IMR-90 (cell line): ENCODE measurements around the gene KIAA0513. TPM values are rescaled to one million over a fixed set of nuclear protein-coding genes. Genes with fewer than 3 reads are reported as not detected.

Source experiments
- ATAC-seq: fragments of 200-7000 bp; cut with Tn5 transposase; 2 replicates; pipeline ENCODE4 v1.9.1; 2020; ENCODE audit warnings: low read depth, mild to moderate bottlenecking, moderate library complexity
- BruUV-seq: library from RNA; stranded (reverse); fragments of 400-500 nt; replicated peaks from 2 replicates; lab custom pipeline; 2021; lab: Mats Ljungman, UMichigan
- CTCF ChIA-PET: fragments of 300-600 bp; formaldehyde crosslinking; extraction: SDS; loops from one replicate; lab custom pipeline; 2021; ENCODE audit warnings: antibody characterized with exemption; lab: Yijun Ruan, JAX
- POLR2A ChIA-PET: fragments of 300-600 bp; sonication (Branson Sonifier 250); formaldehyde crosslinking; loops from one replicate; lab custom pipeline; 2022; ENCODE audit warnings: antibody characterized with exemption; ENCODE audit not compliant: unreplicated experiment; lab: Charles Lee
- DNase-seq: peaks from one replicate; pipeline ENCODE4 v3.0.0; 2013
- H2AFZ ChIP-seq: replicated peaks from 2 replicates; pipeline ENCODE3; 2013; ENCODE audit warnings: low read length, mild to moderate bottlenecking; ENCODE audit not compliant: poor library complexity
- H2AK5ac ChIP-seq: 2 replicates; pipeline ENCODE4 v1.6.1; 2013; ENCODE audit warnings: low read depth, low read length, inconsistent platforms
- H2AK9ac ChIP-seq: replicated peaks from 2 replicates; pipeline ENCODE3; 2013; ENCODE audit warnings: mild to moderate bottlenecking, low read depth, low read length, moderate library complexity; ENCODE audit not compliant: poor library complexity
- H2BK120ac ChIP-seq: 2 replicates; pipeline ENCODE4 v1.6.1; 2013; ENCODE audit warnings: low read depth, low read length, inconsistent platforms
- H2BK15ac ChIP-seq: 3 replicates; pipeline ENCODE4 v1.6.1; 2013; ENCODE audit warnings: low read depth, low read length, inconsistent platforms
- H2BK20ac ChIP-seq: 2 replicates; pipeline ENCODE4 v1.6.1; 2013; ENCODE audit warnings: low read depth, mild to moderate bottlenecking, inconsistent platforms, low read length, moderate library complexity
- H2BK5ac ChIP-seq: 2 replicates; pipeline ENCODE4 v1.6.1; 2013; ENCODE audit warnings: mild to moderate bottlenecking, low read depth, low read length, inconsistent platforms; ENCODE audit not compliant: poor library complexity, severe bottlenecking
- H3K14ac ChIP-seq: replicated peaks from 2 replicates; pipeline ENCODE4 v1.6.1; 2013; ENCODE audit warnings: low read depth, low read length, inconsistent platforms
- H3K18ac ChIP-seq: 2 replicates; pipeline ENCODE4 v1.6.1; 2013; ENCODE audit warnings: low read depth, low read length, control low read depth
- H3K23ac ChIP-seq: 2 replicates; pipeline ENCODE4 v1.6.1; 2013; ENCODE audit warnings: low read depth, low read length, inconsistent platforms
- H3K27ac ChIP-seq: 2 replicates; pipeline ENCODE4 v1.5.1; 2013; ENCODE audit warnings: mild to moderate bottlenecking, control low read depth, low read length; ENCODE audit not compliant: insufficient read depth
- H3K27me3 ChIP-seq: 2 replicates; pipeline ENCODE4 v1.6.1; 2013; ENCODE audit warnings: low read length; ENCODE audit not compliant: control insufficient read depth, insufficient read depth
- H3K36me3 ChIP-seq: 2 replicates; pipeline ENCODE4 v1.6.1; 2013; ENCODE audit warnings: low read length, mixed read lengths; ENCODE audit not compliant: control insufficient read depth, insufficient read depth
- H3K4ac ChIP-seq: 2 replicates; pipeline ENCODE4 v1.6.1; 2013; ENCODE audit warnings: low read depth, low read length, inconsistent platforms
- H3K4me1 ChIP-seq: 2 replicates; pipeline ENCODE4 v1.6.1; 2013; ENCODE audit warnings: low read length, mixed read lengths; ENCODE audit not compliant: control insufficient read depth, insufficient read depth
- H3K4me2 ChIP-seq: 2 replicates; pipeline ENCODE4 v1.6.1; 2013; ENCODE audit warnings: low read depth, mild to moderate bottlenecking, control low read depth, low read length, moderate library complexity
- H3K4me3 ChIP-seq: 2 replicates; pipeline ENCODE4 v1.5.1; 2013; ENCODE audit warnings: low read depth, mild to moderate bottlenecking, control low read depth, low read length, moderate library complexity; ENCODE audit not compliant: insufficient read depth
- H3K56ac ChIP-seq: 2 replicates; pipeline ENCODE4 v1.6.1; 2013; ENCODE audit warnings: low read length, inconsistent platforms; ENCODE audit not compliant: insufficient read depth; ENCODE audit errors: extremely low read depth
- H3K79me1 ChIP-seq, 2 experiments: 2 replicates each; pipeline ENCODE4 v1.6.1; 2013; ENCODE audit warnings: low read length in 2 of 2, inconsistent platforms in 1 of 2, low read depth in 1 of 2
- H3K9ac ChIP-seq: 2 replicates; pipeline ENCODE4 v1.6.1; 2013; ENCODE audit warnings: low read depth, low read length, control low read depth
- H3K9me1 ChIP-seq: 2 replicates; pipeline ENCODE4 v1.6.1; 2013; ENCODE audit warnings: low read length, inconsistent platforms; ENCODE audit not compliant: insufficient read depth
- H3K9me3 ChIP-seq: 2 replicates; pipeline ENCODE4 v1.6.1; 2013; ENCODE audit warnings: low read length; ENCODE audit not compliant: control insufficient read depth, insufficient read depth
- H4K20me1 ChIP-seq: 2 replicates; pipeline ENCODE4 v1.6.1; 2013; ENCODE audit warnings: low read length, inconsistent platforms; ENCODE audit not compliant: insufficient read depth
- H4K5ac ChIP-seq: 2 replicates; pipeline ENCODE4 v1.6.1; 2013; ENCODE audit warnings: mild to moderate bottlenecking, low read depth, low read length, control low read depth
- H4K8ac ChIP-seq, 2 experiments: 2 replicates each; pipeline ENCODE4 v1.6.1; 2013; ENCODE audit warnings: low read depth in 2 of 2, low read length in 2 of 2, control low read depth in 1 of 2, inconsistent platforms in 1 of 2
- H4K91ac ChIP-seq: 2 replicates; pipeline ENCODE4 v1.6.1; 2013; ENCODE audit warnings: low read depth, low read length, inconsistent platforms; ENCODE audit not compliant: insufficient read depth
- CEBPB ChIP-seq: IDR thresholded peaks from 2 replicates; pipeline ENCODE4 v1.6.1; 2012; ENCODE audit warnings: low read depth, low read length, improper control_type of control experiment
- CTCF ChIP-seq: conservative IDR thresholded peaks from 2 replicates; pipeline ENCODE4 v1.5.1; 2012; ENCODE audit warnings: mild to moderate bottlenecking, low read depth, low read length, improper control_type of control experiment
- ELK1 ChIP-seq: fragments of 150-350 bp; IDR thresholded peaks from 2 replicates; pipeline ENCODE4 v1.6.1; 2016; ENCODE audit warnings: low read depth, mild to moderate bottlenecking, low read length, moderate library complexity, borderline replicate concordance
- FOS ChIP-seq: fragments of 150-350 bp; IDR thresholded peaks from 2 replicates; pipeline ENCODE4 v1.6.1; 2016; ENCODE audit warnings: low read depth, low read length
- POLR2A ChIP-seq: IDR thresholded peaks from 2 replicates; pipeline ENCODE4 v1.6.1; 2012; ENCODE audit warnings: mild to moderate bottlenecking, low read depth, low read length
- SMC3 ChIP-seq: fragments of 150-350 bp; IDR thresholded peaks from 2 replicates; pipeline ENCODE4 v1.6.1; 2016; ENCODE audit warnings: low read depth, mild to moderate bottlenecking, antibody characterized with exemption, low read length, moderate library complexity
- USF2 ChIP-seq: fragments of 150-350 bp; IDR thresholded peaks from 2 replicates; pipeline ENCODE4 v1.6.1; 2017; ENCODE audit warnings: mild to moderate bottlenecking, antibody characterized with exemption, low read length, low read depth
- WGBS, 2 experiments: methylation state at CpG; one replicate each; pipeline versions ENCODE4 v1.1.5 to v1.1.7; 2013; ENCODE audit warnings: missing lambda C conversion rate in 2 of 2; ENCODE audit not compliant: insufficient read length in 1 of 2; ENCODE audit errors: extremely low coverage in 2 of 2; 5-methylcytosine and 5-hydroxymethylcytosine counted together
- dilution Hi-C: fragments of 300-500 bp; cut with HindIII; formaldehyde crosslinking; loops from one replicate; pipeline ENCODE4 v1.14.3; 2018; ENCODE audit warnings: low sequenced_read_pairs; ENCODE audit not compliant: unreplicated experiment
- in situ Hi-C: fragments of 300-500 bp; cut with MboI; formaldehyde crosslinking; loops from 3 replicates; pipeline ENCODE4 v1.14.3; 2019; ENCODE audit warnings: low sequenced_read_pairs, inconsistent platforms, mixed read lengths
- intact Hi-C: fragments of 100-400 bp; cut with micrococcal nuclease; formaldehyde crosslinking; loops from 2 replicates; pipeline ENCODE4 v1.10.0; 2022
- polyA plus RNA-seq, 3 experiments: library from polyadenylated mRNA; depleted of rRNA; stranded (reverse); fragments of >200 nt; gene quantifications; 2 replicates each; pipeline ENCODE4 v1.2.3, GENCODE V29; 2012; ENCODE audit warnings: low replicate concordance in 1 of 3
- total RNA-seq: library from RNA; depleted of rRNA; stranded (reverse); fragments of >200 nt; gene quantifications from 2 replicates; pipeline ENCODE4 v1.2.3, GENCODE V29; 2012

Gene KIAA0513
- total and polyA plus RNA-seq, 2 of the 4 experiments (the other 2 are of a cell fraction) = 9.5 TPM

DNA sequence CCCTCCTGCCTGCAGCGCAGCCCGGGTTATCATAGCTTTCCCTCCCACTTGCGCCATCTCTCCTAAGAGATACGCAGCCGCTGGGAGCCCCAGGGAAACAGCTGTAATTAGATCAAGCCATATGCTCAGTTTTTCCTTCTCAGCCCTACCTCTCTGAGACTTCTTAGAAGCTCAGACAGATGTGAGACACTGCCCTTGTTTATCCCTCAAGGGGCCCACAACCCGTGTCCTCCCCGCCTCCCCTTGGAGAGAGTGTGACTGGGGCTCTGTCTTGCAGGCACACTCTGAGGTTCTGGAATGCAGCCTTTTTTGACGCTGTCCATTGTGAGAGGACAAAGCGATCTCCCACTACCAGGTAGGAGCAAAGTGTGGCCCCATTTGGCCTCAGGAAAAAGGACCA, 53.4 kb downstream of the KIAA0513 start:
- Histone ChIP-seq H3K4ac (no peak overlapping the region), H3K4me2 (no peak overlapping the region), H3K23ac (no peak overlapping the region), H2BK15ac (no peak overlapping the region), H2BK5ac (no peak overlapping the region), H3K4me1 (peaks cover 4% of the 10 kb centered on the region; the same call in 1 of the 2 replicates), H2AK9ac (no peak overlapping the region), H3K14ac (no peak overlapping the region), H3K9ac (no peak overlapping the region), H3K27me3 (no peaks in the 10 kb centered on the region), H2BK120ac (no peak overlapping the region), H4K8ac (no peak overlapping the region), H3K4me3 (no peak overlapping the region), H3K36me3 (peaks cover 31% of the 10 kb centered on the region; the same call in 1 of the 2 replicates), H2AFZ (no peak overlapping the region), H3K18ac (no peak overlapping the region), H3K79me1 (no peaks in the 10 kb centered on the region), H3K9me1 (no peaks in the 10 kb centered on the region; the same call in 1 of the 2 replicates), H3K56ac (no peak overlapping the region), H2BK20ac (no peak overlapping the region), H2AK5ac (no peak overlapping the region), H3K27ac (no peak overlapping the region), H4K91ac (no peak overlapping the region), H4K5ac (no peak overlapping the region), H3K9me3 (no peaks in the 10 kb centered on the region), H4K20me1 (0 out of 2 replicates have a peak, but pooled peaks cover 6% of the 10 kb centered on the region)
- ChIA-PET CTCF (no interaction called here), POLR2A (no interaction called here)
- no peak for DNase-seq
- no peak for ATAC-seq
- in situ Hi-C loops = no loop called here
- intact Hi-C loops = loop anchor here (10.0 kb wide), 1 partner anchor 326 kb away; no protein-coding TSS in a partner anchor
- BruUV-seq = no TSS peak
- dilution Hi-C loops = no loop called here
- 75% methylated on average over 2 of the region's 9 CpGs; no CpG with 5 or more reads in 1 of the 2 experiments for WGBS, 2 experiments
- TF ChIP-seq USF2 = no peak
- TF ChIP-seq CEBPB = no peak
- no peak for TF ChIP-seq CTCF
- TF ChIP-seq ELK1 = no peak
- TF ChIP-seq FOS = no peak
- no peak for TF ChIP-seq POLR2A
- no peak for TF ChIP-seq SMC3
